GM12878 (cell line): ENCODE measurements around the gene CILP2. TPM values are rescaled to one million over a fixed set of nuclear protein-coding genes. Genes with fewer than 3 reads are reported as not detected.

ENCODE experiments used
- BCL3 ChIP-seq: IDR thresholded peaks from 2 replicates; pipeline ENCODE4 v1.6.1; 2011; ENCODE audit warnings: borderline replicate concordance, low read depth, mild to moderate bottlenecking, moderate library complexity, low read length; ENCODE audit not compliant: insufficient read depth, poor library complexity, severe bottlenecking
- CBX3 ChIP-seq: fragments of 200-600 bp; sonication (generic); IDR thresholded peaks from 2 replicates; pipeline ENCODE4 v1.6.1; 2016; ENCODE audit warnings: low read depth, borderline replicate concordance
- MEF2A ChIP-seq: IDR thresholded peaks from 2 replicates; pipeline ENCODE4 v1.6.1; 2011; ENCODE audit warnings: low read depth, mild to moderate bottlenecking, low read length, moderate library complexity; ENCODE audit not compliant: insufficient read depth
- ZNF592 ChIP-seq: fragments of 450-650 bp; IDR thresholded peaks from 2 replicates; pipeline ENCODE4 v1.6.1; 2017; ENCODE audit warnings: mild to moderate bottlenecking, moderate library complexity
- polyA plus RNA-seq, 11 experiments: library from polyadenylated mRNA; depleted of rRNA in 4 of 11; unstranded in 6 of 11; stranded (reverse) in 5 of 11; fragments of >200 nt; fragmentation: Nextera tagmentation in 4 of 11; fragmentation: Illumina TruSeq in 1 of 11; extraction: Ambion mirVana in 4 of 11; extraction: Trizol in 1 of 11; gene quantifications; 1 replicate in 1 of 11; 2 replicates in 10 of 11; pipeline versions ENCODE4 v1.2.1 to v1.2.3, GENCODE V29; 2011 to 2016; ENCODE audit warnings: inconsistent platforms in 2 of 11, missing spikeins in 2 of 11, low read depth in 1 of 11
- total RNA-seq, 4 experiments: library from RNA; depleted of rRNA in 3 of 4; stranded (reverse); fragments of >200 nt in 3 of 4; fragmentation: Illumina TruSeq in 1 of 4; extraction: Trizol in 1 of 4; gene quantifications; 2 replicates each; pipeline versions ENCODE4 v1.2.1 to v1.2.3, GENCODE V29; 2013 to 2021
- TF ChIP-seq, protein P1 (sequence below): fragments of 450-650 bp; IDR thresholded peaks from 2 replicates; pipeline ENCODE4 v1.6.1; 2018; ENCODE audit warnings: borderline replicate concordance, mild to moderate bottlenecking; ENCODE audit not compliant: partially characterized antibody

The CILP2 gene
- total and polyA plus RNA-seq, 10 of the 15 experiments (the other 5 are each of a cell fraction or from before 2014, with no cell fraction given): 0.05 to 0.08 (median 0.06) TPM; not detected in 6

- TF ChIP-seq, protein P1, sequence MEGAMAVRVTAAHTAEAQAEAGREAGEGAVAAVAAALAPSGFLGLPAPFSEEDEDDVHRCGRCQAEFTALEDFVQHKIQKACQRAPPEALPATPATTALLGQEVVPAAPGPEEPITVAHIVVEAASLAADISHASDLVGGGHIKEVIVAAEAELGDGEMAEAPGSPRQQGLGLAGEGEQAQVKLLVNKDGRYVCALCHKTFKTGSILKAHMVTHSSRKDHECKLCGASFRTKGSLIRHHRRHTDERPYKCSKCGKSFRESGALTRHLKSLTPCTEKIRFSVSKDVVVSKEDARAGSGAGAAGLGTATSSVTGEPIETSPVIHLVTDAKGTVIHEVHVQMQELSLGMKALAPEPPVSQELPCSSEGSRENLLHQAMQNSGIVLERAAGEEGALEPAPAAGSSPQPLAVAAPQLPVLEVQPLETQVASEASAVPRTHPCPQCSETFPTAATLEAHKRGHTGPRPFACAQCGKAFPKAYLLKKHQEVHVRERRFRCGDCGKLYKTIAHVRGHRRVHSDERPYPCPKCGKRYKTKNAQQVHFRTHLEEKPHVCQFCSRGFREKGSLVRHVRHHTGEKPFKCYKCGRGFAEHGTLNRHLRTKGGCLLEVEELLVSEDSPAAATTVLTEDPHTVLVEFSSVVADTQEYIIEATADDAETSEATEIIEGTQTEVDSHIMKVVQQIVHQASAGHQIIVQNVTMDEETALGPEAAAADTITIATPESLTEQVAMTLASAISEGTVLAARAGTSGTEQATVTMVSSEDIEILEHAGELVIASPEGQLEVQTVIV: no peak
- no peak for TF ChIP-seq CBX3
- no peak for TF ChIP-seq ZNF592
- TF ChIP-seq BCL3: peak; percentile 75
- TF ChIP-seq MEF2A: no peak
Measured at GRCh38 chr19:19514881-19515641, 23.0 kb upstream of the CILP2 start, which contains the start of gene TSSK6 (continued).
